GM12878 (cell line): ENCODE results near the gene FHOD3. TPM values are rescaled to one million over a fixed set of nuclear protein-coding genes. Genes with fewer than 3 reads are reported as not detected.
"Not testable (repeated sequence)": the region's sequence is repeated elsewhere in the genome, so short reads cannot be mapped to it uniquely, and the experiment has no call there.

ENCODE experiments used
- ATAC-seq: fragments of 200-7000 bp; cut with Tn5 transposase; 3 replicates; pipeline ENCODE4 v1.9.1; 2020; ENCODE audit warnings: mild to moderate bottlenecking, moderate library complexity
- BruUV-seq: library from RNA; stranded (reverse); fragments of 400-500 nt; replicated peaks from 2 replicates; lab custom pipeline; 2021; lab: Mats Ljungman, UMichigan
- CTCF ChIA-PET: fragments of 300-600 bp; sonication (Branson Sonifier 250); formaldehyde crosslinking; extraction: SDS; loops from one replicate; lab custom pipeline; 2021; ENCODE audit warnings: inconsistent platforms; lab: Yijun Ruan, JAX
- POLR2A ChIA-PET: fragments of 350-600 bp; formaldehyde crosslinking; extraction: SDS; loops from one replicate; lab custom pipeline; 2021; ENCODE audit warnings: inconsistent platforms; lab: Charles Lee
- RAD21 ChIA-PET: fragments of 300-600 bp; sonication (Branson Sonifier 250); formaldehyde crosslinking; loops from one replicate; lab custom pipeline; 2023; ENCODE audit warnings: antibody characterized with exemption; ENCODE audit not compliant: unreplicated experiment; lab: Charles Lee
- SMC1A ChIA-PET: fragments of 300-600 bp; sonication (Branson Sonifier 250); formaldehyde crosslinking; loops from one replicate; lab custom pipeline; 2023; ENCODE audit not compliant: unreplicated experiment, uncharacterized antibody; lab: Charles Lee
- DNase-seq: peaks from one replicate; pipeline ENCODE4 v3.0.0-alpha.2; 2011; ENCODE audit warnings: low read depth, low spot score
- FAIRE-seq: peaks from 3 replicates; lab custom pipeline; 2011; peaks lifted over from hg19 to GRCh38; lab: Jason Lieb, UNC
- H2AFZ ChIP-seq: 2 replicates; pipeline ENCODE4 v1.6.0; 2011; ENCODE audit warnings: low read depth, low read length, control low read depth; ENCODE audit not compliant: control insufficient read depth
- H3K27ac ChIP-seq: 2 replicates; pipeline ENCODE4 v1.5.1; 2011; ENCODE audit warnings: control low read depth; ENCODE audit not compliant: control insufficient read depth, insufficient read depth
- H3K27me3 ChIP-seq, 2 experiments: replicated peaks in 1 of 2; 2 replicates each; pipeline versions ENCODE4 v1.6.0 to v1.6.1; 2011; ENCODE audit warnings: low read length in 1 of 2; ENCODE audit not compliant: control insufficient read depth in 2 of 2, insufficient read depth in 2 of 2
- H3K36me3 ChIP-seq, 2 experiments: 2 replicates each; pipeline ENCODE4 v1.5.1; 2011; ENCODE audit warnings: low read length in 1 of 2; ENCODE audit not compliant: control insufficient read depth in 2 of 2, insufficient read depth in 2 of 2
- H3K4me1 ChIP-seq: 2 replicates; pipeline ENCODE4 v1.6.1; 2011; ENCODE audit warnings: mild to moderate bottlenecking, low read length, moderate library complexity, mixed read lengths; ENCODE audit not compliant: control insufficient read depth, insufficient read depth
- H3K4me2 ChIP-seq: 2 replicates; pipeline ENCODE4 v1.6.0; 2011; ENCODE audit warnings: control low read depth; ENCODE audit not compliant: control insufficient read depth, insufficient read depth
- H3K4me3 ChIP-seq: fragments of 200-600 bp; sonication (generic); 2 replicates; pipeline ENCODE4 v1.5.1; 2016
- H3K79me2 ChIP-seq: 2 replicates; pipeline ENCODE4 v1.6.0; 2011; ENCODE audit warnings: low read length; ENCODE audit not compliant: control insufficient read depth, insufficient read depth
- H3K9ac ChIP-seq: 2 replicates; pipeline ENCODE4 v1.8.0; 2011; ENCODE audit warnings: low read length, control low read depth, mixed read lengths; ENCODE audit not compliant: control insufficient read depth, insufficient read depth
- H3K9me3 ChIP-seq: replicated peaks from 3 replicates; pipeline ENCODE4 v1.5.1; 2011; ENCODE audit warnings: mild to moderate bottlenecking, low read length; ENCODE audit not compliant: control insufficient read depth, insufficient read depth
- H4K20me1 ChIP-seq: 2 replicates; pipeline ENCODE4 v1.6.0; 2011; ENCODE audit not compliant: control insufficient read depth, insufficient read depth
- WGBS: methylation state at CpG from one replicate; pipeline ENCODE4 v1.1.6; 2016; ENCODE audit warnings: low lambda C conversion rate; ENCODE audit not compliant: insufficient replicate concordance, insufficient coverage; ENCODE audit errors: missing lambda C conversion rate; 5-methylcytosine and 5-hydroxymethylcytosine counted together
- in situ Hi-C: fragments of 300-500 bp; cut with MboI; formaldehyde crosslinking; loops from 9 replicates; pipeline ENCODE4 v1.14.3; 2018; ENCODE audit warnings: mixed read lengths
- intact Hi-C: fragments of 100-400 bp; cut with micrococcal nuclease; formaldehyde crosslinking; loops from one replicate; pipeline ENCODE4 v1.14.2; 2022; ENCODE audit not compliant: unreplicated experiment
- polyA plus RNA-seq, 11 experiments: library from polyadenylated mRNA; depleted of rRNA in 4 of 11; unstranded in 6 of 11; stranded (reverse) in 5 of 11; fragments of >200 nt; fragmentation: Nextera tagmentation in 4 of 11; fragmentation: Illumina TruSeq in 1 of 11; extraction: Ambion mirVana in 4 of 11; extraction: Trizol in 1 of 11; gene quantifications; 1 replicate in 1 of 11; 2 replicates in 10 of 11; pipeline versions ENCODE4 v1.2.1 to v1.2.3, GENCODE V29; 2011 to 2016; ENCODE audit warnings: inconsistent platforms in 2 of 11, missing spikeins in 2 of 11, low read depth in 1 of 11
- total RNA-seq, 4 experiments: library from RNA; depleted of rRNA in 3 of 4; stranded (reverse); fragments of >200 nt in 3 of 4; fragmentation: Illumina TruSeq in 1 of 4; extraction: Trizol in 1 of 4; gene quantifications; 2 replicates each; pipeline versions ENCODE4 v1.2.1 to v1.2.3, GENCODE V29; 2013 to 2021
- TF ChIP-seq, protein P1 (sequence below): fragments of 150-350 bp; IDR thresholded peaks from 2 replicates; pipeline ENCODE4 v1.6.1; 2014; ENCODE audit warnings: mild to moderate bottlenecking, low read depth, low read length

The FHOD3 gene
- total and polyA plus RNA-seq, 10 of the 15 experiments (the other 5 are each of a cell fraction or from before 2014, with no cell fraction given) = 0.77 to 26.7 (median 10.4) TPM

DNA sequence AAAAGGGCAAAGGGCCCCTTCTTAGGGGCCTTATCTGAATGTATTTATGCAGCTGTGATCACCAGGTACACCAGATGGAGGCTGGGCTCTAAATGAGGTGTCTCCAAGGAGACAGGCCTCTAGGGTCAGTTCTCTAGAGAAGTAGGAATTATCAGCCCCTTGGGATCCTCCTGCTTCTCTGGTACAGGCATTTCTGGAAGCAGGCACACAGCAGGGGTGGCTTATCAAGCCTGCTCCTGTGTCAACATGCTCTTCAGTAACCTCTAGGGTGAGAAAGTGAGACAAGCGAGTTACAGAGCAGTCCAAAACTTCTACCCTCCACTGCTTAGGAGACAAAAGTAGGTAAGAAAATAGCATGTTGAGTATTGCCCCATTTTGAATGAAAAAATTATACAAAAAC, 517.5 kb downstream of the FHOD3 start:
- Histone ChIP-seq H3K4me1 (no peaks in the 10 kb centered on the region; the same call in 1 of the 2 replicates), H3K27ac (no peak overlapping the region), H3K4me3 (no peak overlapping the region), H3K9me3 (no peaks in the 10 kb centered on the region), H3K36me3 (peaks cover 5 to 6% of the 10 kb centered on the region in 2 experiments; a peak in 3 of 4 replicates), H4K20me1 (no peaks in the 10 kb centered on the region), H3K9ac (no peak overlapping the region), H3K27me3 (no peaks in the 10 kb centered on the region), H3K4me2 (no peak overlapping the region), H2AFZ (no peak overlapping the region), H3K79me2 (no peaks in the 10 kb centered on the region)
- TF ChIP-seq, protein P1, sequence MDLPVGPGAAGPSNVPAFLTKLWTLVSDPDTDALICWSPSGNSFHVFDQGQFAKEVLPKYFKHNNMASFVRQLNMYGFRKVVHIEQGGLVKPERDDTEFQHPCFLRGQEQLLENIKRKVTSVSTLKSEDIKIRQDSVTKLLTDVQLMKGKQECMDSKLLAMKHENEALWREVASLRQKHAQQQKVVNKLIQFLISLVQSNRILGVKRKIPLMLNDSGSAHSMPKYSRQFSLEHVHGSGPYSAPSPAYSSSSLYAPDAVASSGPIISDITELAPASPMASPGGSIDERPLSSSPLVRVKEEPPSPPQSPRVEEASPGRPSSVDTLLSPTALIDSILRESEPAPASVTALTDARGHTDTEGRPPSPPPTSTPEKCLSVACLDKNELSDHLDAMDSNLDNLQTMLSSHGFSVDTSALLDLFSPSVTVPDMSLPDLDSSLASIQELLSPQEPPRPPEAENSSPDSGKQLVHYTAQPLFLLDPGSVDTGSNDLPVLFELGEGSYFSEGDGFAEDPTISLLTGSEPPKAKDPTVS = no peak
- intact Hi-C loops = no loop called here
- ATAC-seq (no peak), FAIRE-seq (no peak), DNase-seq (no peak)
- in situ Hi-C loops = loop anchor here (25.0 kb wide), 1 partner anchor 1228 kb away; the partner anchor contains the start of gene GALNT1
- SMC1A ChIA-PET = interaction anchor here (0.7 kb wide), 1 partner anchor 127 kb away, joined by 3 read pairs; no protein-coding TSS in a partner anchor
- 45% methylated on average over 1 of the region's 1 CpG for WGBS
- RAD21 ChIA-PET = no interaction called here
- no TSS peak for BruUV-seq
- POLR2A ChIA-PET = no interaction called here
- CTCF ChIA-PET = interaction anchor here (0.6 to 1.6 kb wide), 2 partner anchors 127 to 716 kb away, joined by 4 to 5 read pairs; no protein-coding TSS in a partner anchor

DNA sequence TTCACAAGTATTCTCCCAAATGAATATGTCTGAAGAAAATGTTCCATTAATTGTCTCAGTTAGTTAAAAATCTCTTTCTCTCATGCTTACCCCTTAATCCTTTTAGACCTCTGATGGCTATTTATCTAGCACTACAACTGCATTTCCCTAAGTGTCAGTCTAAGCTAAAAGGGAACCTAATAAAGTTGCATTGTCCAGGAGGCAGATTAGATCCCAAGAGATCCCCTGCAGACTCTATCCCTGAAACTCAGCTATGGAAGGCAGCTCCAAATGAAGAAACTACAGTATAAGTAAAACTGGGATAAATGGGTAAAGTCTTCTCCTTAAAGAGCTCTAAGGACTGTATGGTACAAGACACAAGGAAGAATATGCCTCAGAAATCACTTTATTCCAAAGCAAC, 518.6 kb downstream of the FHOD3 start:
- in situ Hi-C loops = loop anchor here (25.0 kb wide), 1 partner anchor 1229 kb away; the partner anchor contains the start of gene GALNT1
- H4K20me1 ChIP-seq, FAIRE-seq, H3K4me3 ChIP-seq, H3K4me1 ChIP-seq, BruUV-seq, H3K27me3 ChIP-seq, ATAC-seq, SMC1A ChIA-PET, H2AFZ ChIP-seq, H3K9me3 ChIP-seq, H3K79me2 ChIP-seq, H3K9ac ChIP-seq, RAD21 ChIA-PET, H3K4me2 ChIP-seq, H3K36me3 ChIP-seq, H3K27ac ChIP-seq, intact Hi-C loops, DNase-seq: not testable (repeated sequence)
- ChIA-PET POLR2A (interaction anchor here (0.5 kb wide), 1 partner anchor 67 kb away, joined by 3 read pairs; no protein-coding TSS in a partner anchor), CTCF (interaction anchor here (1.2 kb wide), 1 partner anchor 12 kb away, joined by 3 read pairs; no protein-coding TSS in a partner anchor)
